GM12892 (cell line): ENCODE measurements around the gene SMU1.

ENCODE experiments used
- POLR2A ChIP-seq: IDR thresholded peaks from 2 replicates; pipeline ENCODE4 v1.6.1; 2011; ENCODE audit warnings: low read depth, low read length, control low read depth
- POLR2AphosphoS5 ChIP-seq: IDR thresholded peaks from 2 replicates; pipeline ENCODE4 v1.6.1; 2011; ENCODE audit warnings: low read depth, low read length, control low read depth
- TAF1 ChIP-seq: IDR thresholded peaks from 2 replicates; pipeline ENCODE4 v1.6.1; 2011; ENCODE audit warnings: low read depth, mild to moderate bottlenecking, control low read depth, low read length, borderline replicate concordance

- TF ChIP-seq TAF1 (no peak), POLR2A (no peak), POLR2AphosphoS5 (no peak)
Observed at GRCh38 chr9:33124751-33125381, 48.4 kb upstream of the SMU1 start.
